Cerebellar nuclear complex (tissue), 1 donor: ENCODE measurements around the gene SORBS2.

Experiments
- DNase-seq, 2 experiments: peaks; one replicate each; lab custom pipeline; 2025; lab: John Stamatoyannopoulos, UW

Gene SORBS2

DNA sequence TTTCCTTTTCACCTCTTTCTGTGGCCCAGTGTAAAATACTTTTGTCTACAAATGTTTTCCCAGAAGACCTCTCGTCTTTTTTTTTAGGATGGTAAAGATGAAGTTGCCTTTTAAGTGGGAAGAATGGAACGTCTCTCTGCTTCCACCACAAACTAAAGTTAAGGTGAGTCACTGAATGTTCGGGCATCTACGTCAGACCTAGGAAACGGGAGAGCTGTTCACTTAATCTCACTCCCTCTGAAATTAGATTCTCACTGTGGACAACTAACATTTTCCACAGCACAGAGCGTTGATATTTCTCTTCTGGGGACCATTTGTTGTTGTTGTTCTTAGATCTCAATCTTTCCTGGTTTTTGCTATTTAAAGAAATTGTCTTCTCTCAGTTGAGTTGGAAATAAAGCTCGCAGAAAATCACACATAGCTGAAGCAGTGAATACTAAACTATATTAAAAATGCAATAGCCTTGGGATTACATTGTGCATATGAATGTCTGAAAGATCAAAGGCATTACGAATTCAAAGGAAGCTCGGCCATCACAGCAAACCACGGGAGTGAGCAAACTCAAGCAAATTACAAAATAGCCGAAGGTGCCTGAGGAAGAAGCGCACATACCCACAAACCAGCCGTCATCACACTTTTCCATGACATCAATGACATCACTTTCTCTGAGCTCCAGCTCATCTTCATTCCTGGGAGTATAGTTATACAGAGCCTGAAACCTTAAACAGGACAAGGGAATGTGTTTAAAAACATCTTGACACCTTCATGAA lies 222.7 kb downstream of the SORBS2 start:
- no peak for DNase-seq

DNA sequence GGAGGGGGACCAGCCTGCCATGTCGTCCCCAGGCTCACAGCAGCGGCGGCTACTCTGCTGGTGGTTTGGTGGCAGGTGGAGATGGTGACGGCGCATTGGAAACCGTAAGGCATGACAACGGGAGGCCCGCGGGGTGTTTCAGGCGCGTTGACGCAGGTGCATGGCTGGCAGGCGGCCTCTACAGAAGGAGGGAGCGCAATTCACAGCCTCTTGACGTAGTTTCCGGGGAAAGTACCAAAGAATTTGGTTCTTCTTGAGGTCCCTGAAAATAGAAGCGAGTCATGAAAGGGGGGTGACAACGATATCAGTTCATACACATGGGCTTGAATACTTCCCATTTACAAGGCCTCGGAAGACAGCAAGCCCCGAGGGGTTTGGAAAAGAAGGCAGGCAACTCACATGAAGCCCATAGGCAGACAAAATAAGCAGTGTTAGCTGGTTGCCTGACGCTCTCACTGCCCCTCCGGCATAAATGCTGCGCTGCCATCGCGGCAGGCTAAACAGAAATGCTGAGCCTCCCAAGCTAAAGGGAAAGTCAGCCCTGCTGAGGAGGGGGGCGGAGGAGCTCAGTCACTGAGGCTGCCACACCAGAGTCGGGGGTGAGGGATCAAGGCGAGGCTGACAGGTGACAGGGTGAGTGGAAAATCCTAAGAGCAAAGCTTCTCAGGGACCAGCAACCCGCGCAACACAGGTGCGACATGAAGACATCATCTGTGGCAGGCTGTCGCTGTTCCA lies 224.4 kb downstream of the SORBS2 start:
- peak; percentile 76 to 86 for DNase-seq

DNA sequence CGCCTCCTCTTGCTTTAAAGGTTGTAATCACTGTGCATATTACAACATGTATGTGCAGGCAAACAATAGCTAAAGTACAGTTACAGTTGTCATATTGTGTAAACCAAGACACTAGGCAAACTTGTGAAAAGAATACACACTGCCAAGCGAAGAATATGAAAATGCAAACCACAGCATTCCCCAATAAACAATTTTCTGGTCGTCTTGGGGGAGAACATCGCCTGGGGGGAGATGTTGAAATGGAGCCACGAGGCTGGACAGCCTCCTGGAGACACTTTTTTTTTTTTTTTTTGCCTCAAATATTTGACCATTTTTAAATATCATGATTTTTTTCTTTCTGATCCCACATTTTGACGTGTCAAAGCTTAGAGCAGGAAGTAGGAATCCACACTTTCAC lies 225.0 kb downstream of the SORBS2 start:
- no peak for DNase-seq

DNA sequence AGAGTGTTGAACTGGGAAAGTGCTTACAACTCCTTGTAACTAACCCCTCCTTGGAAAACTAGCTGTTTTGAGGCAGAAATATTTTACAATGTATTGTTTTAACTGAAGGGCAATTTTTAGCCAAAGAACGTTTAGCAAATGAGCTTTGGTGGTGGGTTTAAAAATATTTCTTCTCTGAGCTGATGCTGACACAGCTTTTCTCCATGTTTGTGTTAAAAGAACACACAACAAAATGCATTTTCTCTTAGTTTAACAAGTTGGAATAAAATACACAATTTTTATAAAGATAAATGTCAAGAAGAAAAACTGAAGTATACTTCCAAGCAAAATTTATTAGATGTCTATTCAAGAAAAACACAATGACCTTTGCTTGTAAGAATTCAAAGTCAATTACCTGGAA lies 226.8 kb downstream of the SORBS2 start:
- no peak for DNase-seq

DNA sequence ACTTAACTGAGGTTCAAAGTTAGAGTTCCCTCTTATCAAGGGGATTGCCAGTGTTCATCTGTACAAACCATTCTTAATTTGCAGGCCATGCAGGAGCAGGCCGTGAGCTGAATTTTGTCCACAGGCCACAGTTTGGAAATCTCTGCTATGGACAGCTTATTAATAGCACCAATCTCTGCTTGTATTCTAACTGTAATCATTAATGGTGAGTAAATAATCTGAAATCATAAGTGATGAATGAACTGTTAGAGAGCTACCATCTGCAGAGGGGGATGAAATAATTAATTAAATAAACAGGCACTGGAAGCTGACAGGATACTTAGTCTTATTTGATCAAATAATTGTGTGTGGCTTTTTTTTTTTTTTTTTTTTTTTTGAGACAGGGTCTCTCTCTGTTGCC lies 228.2 kb downstream of the SORBS2 start:
- DNase-seq = no peak

DNA sequence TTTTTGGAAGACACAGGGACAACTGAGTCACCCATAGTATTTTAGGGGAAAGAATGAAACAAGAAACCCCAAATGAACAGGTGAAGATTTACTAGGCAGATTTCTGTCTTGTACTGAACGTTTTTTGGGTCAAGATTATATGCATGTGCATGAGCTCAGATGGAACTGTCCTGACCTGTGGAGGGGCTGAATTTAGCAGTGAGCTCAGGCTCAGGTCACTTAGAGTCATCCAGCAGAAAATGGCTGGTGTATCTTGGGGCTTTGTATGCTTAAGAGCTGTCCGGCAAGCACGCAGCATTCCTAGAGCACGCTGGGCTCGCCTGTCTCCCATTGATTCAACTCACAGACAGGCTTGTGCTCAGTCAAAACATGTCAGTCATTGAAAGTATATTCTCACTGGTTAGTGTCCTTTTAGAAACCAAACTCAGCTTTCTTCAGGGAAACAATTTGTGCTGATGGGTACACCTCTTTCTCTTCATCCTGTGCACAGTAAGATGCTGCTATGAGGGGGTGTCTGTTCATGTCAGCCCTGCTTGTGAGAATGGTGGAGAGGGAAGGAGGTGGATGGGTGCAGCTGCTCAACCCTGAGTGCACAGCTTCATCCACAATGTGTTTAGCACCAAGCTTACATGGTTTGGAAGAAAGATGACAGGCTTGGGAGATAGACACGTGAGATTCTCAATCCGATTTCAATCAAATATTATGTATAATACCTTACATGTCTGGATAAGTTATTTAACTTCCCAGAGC lies 229.2 kb downstream of the SORBS2 start:
- DNase-seq = no peak

DNA sequence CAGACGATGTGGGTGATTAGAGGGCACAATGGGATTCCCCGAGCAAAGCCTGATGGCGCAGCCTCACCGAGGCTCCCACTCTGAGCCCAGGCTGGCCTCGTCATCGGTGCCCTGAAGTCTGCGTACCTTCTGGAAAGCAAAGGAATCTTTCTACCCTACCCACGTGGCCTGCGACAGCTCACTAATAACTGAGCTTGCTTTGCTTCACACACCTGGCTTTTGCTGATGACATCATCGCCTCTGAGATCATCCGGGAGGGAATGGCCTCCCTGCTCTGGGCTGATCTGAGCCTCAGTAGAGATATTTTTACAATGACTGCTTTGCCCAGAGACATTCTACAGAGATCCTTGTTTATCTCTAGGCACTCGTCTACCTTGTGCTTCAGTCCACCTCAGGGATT lies 231.3 kb downstream of the SORBS2 start:
- DNase-seq = no peak

DNA sequence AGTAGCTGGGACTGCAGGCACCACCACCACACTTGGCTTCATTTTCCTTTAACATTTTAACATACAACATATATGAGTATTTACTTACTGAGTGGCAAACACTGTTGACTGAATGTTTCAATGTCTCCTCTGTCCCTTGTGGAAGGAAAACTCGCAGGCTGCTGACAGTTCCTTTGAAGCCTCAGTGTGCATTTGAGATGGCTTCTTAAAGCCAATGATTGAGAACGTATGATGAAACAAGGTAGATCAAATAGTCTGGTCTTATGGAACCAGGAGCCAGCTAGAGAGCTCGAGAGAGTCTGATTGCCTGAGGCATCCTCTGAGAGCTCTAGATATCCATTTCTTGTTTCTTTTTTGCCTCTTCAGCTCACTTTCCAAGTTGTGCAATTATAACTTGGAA lies 233.7 kb downstream of the SORBS2 start:
- DNase-seq = no peak

DNA sequence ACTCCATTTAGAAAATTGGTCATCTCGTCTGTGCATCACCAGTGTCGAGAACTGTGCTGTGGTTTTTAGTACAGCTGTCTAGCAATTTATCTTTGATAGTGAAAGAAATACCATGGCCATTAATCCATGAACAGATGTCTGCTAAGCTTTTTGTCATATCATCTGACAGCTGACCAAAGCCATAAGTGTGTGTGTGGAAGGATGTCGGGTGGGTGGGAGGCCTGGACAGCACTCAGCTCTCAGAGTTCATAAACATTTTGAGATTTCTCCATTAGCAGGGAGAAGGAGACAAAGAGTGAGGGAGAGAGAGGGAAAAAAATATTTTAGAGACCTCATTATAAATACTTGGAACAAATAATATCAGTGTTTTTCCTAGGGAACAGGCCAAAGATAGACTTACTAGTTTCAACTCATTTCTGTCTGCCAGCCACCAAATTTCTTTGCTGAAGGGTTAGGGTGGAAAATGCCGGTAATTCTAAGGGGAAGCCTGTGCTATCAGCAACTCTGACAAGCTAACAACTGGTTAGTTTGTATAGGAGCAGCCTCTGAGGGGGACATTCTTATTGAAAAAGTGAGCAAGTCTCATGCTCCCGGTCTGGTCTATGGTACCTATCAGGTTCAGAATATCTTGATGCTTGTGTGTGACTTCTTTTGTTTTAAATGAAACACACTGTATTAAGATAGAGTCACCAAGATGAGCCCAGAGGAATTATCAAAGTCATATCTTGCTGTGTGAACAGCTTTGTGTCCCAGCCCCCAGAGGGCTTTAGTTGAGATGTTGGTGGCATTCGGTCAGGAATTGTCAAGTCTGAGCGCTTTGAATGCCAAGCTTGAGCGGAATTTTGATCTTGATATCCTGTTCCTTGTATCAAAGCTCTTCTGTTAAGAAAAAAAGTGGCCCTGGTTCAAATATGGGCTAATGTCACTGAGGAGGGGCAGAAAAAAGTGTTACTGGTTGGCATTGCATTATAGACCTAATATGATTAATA lies 234.7 kb downstream of the SORBS2 start:
- no peak for DNase-seq

DNA sequence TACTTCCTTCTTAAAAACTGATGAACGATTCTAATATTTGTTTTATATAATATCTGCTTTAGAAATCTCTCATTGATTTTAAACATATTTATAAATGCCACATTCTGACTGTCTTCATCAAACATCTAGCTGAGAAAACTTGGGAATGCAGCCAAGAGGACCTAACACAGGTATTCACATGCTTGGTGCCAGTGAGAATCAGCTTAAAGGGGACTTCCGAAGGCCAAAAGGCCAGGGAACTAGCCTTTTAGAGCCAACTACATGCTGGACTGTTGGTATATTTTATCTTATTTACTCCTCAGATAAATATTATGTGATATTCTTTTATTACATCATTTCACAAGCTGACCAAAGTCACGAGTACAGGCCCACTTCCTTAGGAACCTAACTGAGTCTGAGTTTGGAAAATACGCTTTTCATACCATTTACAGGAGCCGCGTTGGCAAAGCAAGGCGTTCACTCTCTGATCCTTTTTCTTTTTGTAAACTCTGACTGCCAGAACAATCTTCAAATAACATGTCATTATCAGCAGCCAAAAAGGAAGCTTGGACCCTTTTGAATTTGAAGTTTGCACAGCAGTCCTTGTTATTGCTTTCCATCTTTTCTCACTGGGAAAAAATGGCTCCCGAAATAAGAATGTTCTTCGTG lies 235.6 kb downstream of the SORBS2 start:
- DNase-seq = no peak

DNA sequence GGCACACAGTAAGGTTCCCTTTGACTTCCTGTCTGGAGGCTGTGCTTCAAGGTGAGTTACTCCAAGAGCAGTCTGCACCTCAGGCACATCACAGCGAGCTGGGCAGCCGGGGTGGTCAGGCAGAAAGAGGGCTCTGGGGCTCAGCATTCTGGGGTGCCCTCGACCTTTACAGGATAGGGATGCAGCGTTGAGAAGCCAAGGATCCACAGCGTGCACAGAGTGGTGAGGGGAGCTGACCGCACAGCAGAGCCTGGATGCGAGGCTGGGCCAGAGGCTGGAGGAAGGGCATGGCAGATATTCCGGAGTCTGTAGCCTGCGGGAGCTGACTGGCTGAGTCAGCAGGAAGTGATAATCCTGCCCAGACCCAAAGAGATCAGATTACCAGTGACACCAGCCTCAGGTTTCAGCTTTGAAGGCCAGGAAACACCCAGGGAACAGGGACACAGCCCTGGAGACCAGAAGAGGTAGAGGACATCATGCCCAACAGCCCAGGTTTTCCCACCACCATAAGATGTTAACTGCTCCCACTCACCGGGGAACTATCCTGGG lies 238.3 kb downstream of the SORBS2 start:
- DNase-seq = no peak

DNA sequence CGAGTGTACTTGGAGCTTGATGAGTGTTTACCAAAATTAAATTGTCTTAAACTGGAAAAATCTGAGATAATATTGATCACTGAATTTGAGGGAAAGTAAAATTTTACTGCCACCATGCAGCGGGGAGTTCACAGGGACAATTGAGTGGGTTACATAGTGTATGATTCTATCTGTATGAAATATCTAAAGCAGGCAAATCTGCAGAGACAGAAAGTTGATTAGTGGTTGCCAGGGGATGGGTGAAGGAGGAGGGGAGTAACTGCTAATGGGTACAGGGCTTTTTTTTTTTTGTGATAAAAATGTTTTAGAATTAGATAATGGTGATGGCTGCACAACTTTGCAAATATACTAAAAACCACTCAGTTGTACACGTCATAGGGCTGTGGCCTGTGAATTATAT lies 241.3 kb downstream of the SORBS2 start:
- no peak for DNase-seq

DNA sequence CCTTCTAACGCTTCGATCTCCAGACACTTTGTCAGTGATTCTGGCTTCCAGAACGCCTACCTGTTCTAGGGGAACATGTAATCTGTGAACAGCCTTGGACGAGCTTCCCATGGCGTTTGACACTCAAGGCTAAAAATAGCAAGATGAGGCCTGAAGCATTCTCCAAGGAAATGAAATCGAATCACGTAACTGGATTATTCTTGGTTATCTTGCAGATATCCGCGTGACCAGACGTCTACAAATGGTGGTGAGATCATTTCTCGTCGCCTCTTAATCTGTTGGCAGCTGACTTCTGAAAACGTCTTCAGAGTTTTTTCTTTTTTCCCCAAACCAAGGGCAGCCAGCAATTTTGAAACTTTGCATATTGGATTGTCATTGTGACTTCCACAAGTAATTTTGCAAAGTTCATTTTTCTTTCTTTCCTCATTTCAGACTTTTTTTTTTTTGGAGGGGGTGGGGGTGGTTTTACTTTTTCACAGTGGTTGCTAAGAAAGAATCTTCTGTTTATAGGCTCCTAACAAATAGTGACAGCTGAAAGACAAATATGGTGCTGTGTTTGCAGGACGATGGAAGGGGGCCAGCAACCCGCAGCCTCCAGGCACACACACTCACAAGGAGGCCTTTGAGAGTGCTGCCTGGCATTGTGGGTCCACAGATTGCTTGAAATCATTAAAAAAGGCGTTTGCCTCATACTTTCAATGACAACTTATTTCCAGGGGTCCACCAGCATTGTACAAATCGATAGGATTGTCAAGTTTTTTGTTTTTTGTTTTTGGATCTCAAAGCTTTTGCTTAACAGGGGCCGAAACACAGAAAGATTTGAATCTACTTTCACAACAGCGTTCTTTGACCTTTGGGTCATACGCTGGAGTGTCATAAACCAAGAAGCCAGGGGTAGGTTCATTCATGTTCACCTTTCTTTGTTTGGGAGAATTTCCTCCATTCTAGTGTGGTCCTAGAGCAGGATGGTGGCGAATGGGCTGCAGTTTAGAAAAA lies 244.3 kb downstream of the SORBS2 start:
- DNase-seq = no peak

DNA sequence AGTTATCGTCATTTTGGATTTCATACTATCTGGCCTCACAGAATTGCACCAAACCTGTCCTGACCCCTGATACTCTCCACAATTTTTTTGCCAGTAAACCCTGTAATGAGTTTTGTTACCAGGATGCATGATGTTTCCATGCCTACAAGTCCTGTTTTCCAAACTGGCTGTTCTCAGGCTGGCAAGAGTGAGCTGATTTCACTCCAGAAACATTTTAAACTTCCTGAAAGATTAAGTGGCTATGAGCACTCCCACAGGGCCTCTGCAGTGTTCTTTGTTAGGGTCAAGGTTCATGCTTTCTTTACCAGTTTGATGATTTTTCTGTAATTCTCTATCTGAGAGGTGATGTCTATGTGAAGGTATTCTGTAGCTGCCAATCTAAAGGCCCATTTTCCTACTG lies 245.0 kb downstream of the SORBS2 start:
- no peak for DNase-seq

DNA sequence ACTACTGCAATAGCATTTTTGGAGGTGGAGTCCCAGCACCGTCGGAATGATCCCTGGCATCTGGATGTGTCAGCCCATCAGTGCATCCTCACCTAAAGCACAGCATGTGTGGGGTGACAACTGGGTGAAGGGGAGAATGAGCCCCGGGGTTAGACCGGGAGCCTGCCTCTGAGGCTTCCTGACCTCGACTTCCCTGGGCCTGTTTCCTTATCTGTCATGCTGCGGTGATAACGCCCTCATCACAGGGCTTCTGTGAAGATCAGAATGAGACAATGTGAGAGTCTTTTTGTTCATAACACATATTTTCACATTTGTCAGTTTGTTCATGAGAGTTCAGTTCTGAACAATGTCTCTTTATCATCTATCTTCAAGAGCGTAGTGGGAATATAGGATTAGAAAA lies 245.6 kb downstream of the SORBS2 start:
- DNase-seq = no peak

DNA sequence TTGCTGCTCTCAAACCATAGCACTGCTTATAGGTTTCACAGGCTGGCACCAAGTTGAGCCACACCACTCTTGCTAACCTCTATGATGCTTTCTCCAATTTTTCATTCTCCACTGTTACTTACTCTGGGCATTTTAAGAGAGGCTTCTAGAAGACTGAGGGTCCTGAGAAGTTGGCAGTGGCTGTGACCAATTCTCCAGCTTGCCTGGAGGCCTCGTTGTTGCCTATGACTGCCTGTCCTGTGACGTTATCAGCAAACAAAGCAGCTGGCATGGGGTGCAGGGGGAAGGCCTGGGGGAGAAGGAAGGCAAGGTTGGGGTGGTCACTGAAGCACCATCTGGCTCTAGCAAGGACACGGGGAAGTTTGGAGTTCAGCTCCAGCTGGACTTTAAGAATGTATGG lies 246.3 kb downstream of the SORBS2 start:
- DNase-seq = no peak

DNA sequence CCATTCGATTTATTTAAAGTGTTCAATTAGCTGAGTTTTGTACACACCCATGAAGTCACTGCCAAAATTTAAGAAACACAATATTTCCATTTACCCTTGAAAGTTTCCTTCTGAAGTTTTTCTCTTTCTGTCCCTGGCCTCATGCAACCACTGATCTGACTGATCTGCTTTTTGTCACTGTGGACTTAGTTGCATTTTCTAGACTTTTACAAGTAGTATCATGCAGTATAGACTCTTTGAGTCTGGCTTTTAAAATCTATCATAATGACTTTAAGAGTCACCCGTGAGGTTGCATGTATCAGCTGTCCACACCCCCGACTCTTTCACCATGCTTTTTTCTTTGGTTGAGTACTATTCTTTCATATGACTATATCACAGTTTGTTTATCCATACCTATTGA lies 247.6 kb downstream of the SORBS2 start:
- no peak for DNase-seq

DNA sequence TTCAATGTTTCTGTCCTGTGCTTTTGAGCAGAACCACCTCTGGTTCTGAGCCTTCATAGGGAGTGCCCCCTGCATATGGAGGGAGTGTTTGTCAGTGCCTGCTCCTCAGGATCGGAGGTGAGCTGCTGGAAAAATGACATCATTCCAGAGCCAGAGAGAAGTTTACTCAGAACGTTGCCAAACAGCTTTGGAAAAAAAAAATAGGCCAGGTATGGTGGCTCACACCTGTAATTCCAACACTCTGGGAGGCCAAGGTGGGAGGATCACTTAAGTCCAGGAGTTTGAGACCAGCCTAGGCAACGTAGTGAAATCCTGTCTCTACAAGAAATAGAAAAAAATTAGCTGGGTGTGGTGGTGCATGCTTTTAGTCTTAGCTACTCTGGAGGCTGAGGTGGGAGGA lies 249.5 kb downstream of the SORBS2 start:
- no peak for DNase-seq

DNA sequence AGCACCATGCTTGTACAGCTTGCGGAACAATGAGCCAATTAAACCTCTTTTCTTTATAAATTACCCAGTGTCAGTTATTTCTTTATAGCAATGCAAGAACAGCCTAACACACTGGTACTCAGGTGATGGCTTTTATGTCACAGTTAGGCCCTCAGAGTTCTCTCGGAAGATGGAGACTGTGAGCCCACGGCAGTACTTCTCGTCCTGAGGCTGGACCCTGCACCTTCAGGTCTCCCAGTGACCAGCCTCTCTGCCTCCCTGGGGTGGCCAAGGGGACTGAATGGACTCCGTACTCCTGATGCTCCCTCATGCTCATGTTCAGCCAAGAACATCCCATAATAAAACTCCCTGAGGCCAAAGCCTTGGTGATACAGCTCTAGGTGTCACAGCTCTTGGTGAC lies 251.7 kb downstream of the SORBS2 start:
- DNase-seq = no peak

DNA sequence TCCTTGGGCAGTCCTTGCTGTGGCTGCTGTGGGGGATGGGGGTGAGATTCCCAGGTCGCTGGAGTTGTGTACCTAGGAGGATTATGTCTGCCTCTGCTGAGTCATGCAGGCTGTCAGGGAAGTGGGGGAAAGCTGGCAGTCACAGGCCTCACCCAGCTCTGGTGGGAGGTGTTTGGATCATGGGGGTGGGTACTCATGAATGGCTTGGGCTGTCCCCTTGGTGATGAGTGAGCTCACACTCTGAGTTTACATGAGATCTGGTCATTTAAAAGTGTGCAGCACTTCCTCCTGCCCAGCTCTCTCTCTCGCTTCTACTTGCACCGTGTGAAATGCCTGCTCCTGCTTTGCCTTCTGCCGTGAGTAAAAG lies 252.1 kb downstream of the SORBS2 start:
- DNase-seq = no peak
